ENCODE results near the gene PAPOLA. TPM values are rescaled to one million over a fixed set of nuclear protein-coding genes. Genes with fewer than 3 reads are reported as not detected.

The PAPOLA gene
- total and polyA plus RNA-seq, 2 experiments from 2014 or later, result 198 to 237 TPM

DNA sequence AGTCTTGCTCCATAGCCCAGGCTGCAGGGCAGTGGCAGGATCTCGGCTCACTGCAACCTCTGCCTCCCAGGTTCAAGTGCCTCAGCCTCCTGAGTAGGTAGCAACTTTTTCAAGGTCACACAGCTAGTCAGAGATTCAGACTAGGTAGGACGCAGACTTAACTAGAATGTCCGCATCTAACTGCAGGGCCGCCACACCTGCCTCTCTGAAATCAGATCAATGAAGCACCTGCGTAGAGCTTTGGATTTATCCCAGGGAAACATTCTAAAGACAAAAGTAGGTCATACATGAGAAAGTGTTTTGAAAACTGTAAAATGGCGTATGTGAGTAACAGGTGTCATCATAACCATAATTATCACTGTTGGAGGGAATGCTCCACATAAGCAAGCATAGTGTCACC lies 49.5 kb upstream of the PAPOLA start (continued):
- TF ChIP-seq, protein P1, sequence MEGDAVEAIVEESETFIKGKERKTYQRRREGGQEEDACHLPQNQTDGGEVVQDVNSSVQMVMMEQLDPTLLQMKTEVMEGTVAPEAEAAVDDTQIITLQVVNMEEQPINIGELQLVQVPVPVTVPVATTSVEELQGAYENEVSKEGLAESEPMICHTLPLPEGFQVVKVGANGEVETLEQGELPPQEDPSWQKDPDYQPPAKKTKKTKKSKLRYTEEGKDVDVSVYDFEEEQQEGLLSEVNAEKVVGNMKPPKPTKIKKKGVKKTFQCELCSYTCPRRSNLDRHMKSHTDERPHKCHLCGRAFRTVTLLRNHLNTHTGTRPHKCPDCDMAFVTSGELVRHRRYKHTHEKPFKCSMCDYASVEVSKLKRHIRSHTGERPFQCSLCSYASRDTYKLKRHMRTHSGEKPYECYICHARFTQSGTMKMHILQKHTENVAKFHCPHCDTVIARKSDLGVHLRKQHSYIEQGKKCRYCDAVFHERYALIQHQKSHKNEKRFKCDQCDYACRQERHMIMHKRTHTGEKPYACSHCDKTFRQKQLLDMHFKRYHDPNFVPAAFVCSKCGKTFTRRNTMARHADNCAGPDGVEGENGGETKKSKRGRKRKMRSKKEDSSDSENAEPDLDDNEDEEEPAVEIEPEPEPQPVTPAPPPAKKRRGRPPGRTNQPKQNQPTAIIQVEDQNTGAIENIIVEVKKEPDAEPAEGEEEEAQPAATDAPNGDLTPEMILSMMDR (conservative IDR thresholded peaks at IDR 0.05; ENCODE audit: low read depth in 2 of 2), result no peak
- TF ChIP-seq, protein P2, sequence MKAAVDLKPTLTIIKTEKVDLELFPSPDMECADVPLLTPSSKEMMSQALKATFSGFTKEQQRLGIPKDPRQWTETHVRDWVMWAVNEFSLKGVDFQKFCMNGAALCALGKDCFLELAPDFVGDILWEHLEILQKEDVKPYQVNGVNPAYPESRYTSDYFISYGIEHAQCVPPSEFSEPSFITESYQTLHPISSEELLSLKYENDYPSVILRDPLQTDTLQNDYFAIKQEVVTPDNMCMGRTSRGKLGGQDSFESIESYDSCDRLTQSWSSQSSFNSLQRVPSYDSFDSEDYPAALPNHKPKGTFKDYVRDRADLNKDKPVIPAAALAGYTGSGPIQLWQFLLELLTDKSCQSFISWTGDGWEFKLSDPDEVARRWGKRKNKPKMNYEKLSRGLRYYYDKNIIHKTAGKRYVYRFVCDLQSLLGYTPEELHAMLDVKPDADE (IDR thresholded peaks at IDR 0.05), result no peak
- no peak for TF ChIP-seq POLR2AphosphoS5 (IDR thresholded peaks at IDR 0.05; ENCODE audit: low read depth)

DNA sequence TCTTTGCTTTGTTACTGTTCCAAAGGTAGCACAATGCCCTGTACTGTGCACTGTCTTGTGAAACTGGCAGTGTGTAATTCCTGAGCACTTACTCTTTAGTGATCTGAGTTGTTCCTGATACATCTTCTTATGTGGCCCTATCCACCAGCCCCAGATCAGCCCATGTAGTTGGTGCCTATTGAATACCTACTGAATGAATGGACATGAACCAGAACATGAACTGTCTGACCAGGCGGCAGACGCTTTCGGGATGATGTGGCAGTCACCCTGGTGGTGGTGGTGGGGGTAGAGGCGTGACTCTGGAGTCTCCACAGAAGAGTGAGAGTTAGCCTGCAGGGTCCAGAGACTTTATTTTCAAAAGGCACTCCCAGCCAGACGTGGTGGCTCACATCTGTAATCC lies 46.6 kb upstream of the PAPOLA start:
- Histone ChIP-seq H2AFZ (no peak overlapping the region), H3F3A (replicated peaks; ENCODE audit: low read depth) (no peaks in the 10 kb centered on the region), H3K36me3 (ENCODE audit: insufficient read depth) (no peaks in the 10 kb centered on the region), H3K27ac (ENCODE audit: low read depth) (no peak overlapping the region), H3K9me2 (ENCODE audit: insufficient read depth) (no peaks in the 10 kb centered on the region), H4K20me1 (replicated peaks; ENCODE audit: insufficient read depth) (no peaks in the 10 kb centered on the region), H3K27me3 (ENCODE audit: insufficient read depth) (no peaks in the 10 kb centered on the region), H3K4me1 (ENCODE audit: insufficient read depth) (no peaks in the 10 kb centered on the region), H3K4me3 (no peak overlapping the region), H3K4me2 (no peak overlapping the region), H3K79me2 (replicated peaks; ENCODE audit: insufficient read depth) (no peaks in the 10 kb centered on the region)
- no peak overlapping the region for H3K27ac Mint-ChIP-seq
- no peaks in the 10 kb centered on the region for H3K36me3 Mint-ChIP-seq (ENCODE audit: low read depth)
- H3K4me1 Mint-ChIP-seq, result no peaks in the 10 kb centered on the region
- H3K9me3 Mint-ChIP-seq, result no peaks in the 10 kb centered on the region
- peaks cover 10% of the 10 kb centered on the region for H3K27me3 Mint-ChIP-seq (ENCODE audit: insufficient read depth, low read depth, poor library complexity)
- ATAC-seq (no peak), DNase-seq (ENCODE audit: low spot score) (no peak)
- no peak overlapping the region for H3K4me3 Mint-ChIP-seq
- TF ChIP-seq ZNF331 (CRISPR knock-in tag; IDR thresholded peaks at IDR 0.05; ENCODE audit: low read depth), result no peak
- no peak for TF ChIP-seq CREB1 (CRISPR knock-in tag; IDR thresholded peaks at IDR 0.05; ENCODE audit: low read depth)
- no peak for TF ChIP-seq JUNB (IDR thresholded peaks at IDR 0.05; ENCODE audit: unreplicated experiment)
- no peak for TF ChIP-seq ZNF114 (CRISPR knock-in tag; IDR thresholded peaks at IDR 0.05)
- TF ChIP-seq NANOG (IDR thresholded peaks at IDR 0.05; ENCODE audit: borderline replicate concordance), result no peak
- TF ChIP-seq, protein P3, sequence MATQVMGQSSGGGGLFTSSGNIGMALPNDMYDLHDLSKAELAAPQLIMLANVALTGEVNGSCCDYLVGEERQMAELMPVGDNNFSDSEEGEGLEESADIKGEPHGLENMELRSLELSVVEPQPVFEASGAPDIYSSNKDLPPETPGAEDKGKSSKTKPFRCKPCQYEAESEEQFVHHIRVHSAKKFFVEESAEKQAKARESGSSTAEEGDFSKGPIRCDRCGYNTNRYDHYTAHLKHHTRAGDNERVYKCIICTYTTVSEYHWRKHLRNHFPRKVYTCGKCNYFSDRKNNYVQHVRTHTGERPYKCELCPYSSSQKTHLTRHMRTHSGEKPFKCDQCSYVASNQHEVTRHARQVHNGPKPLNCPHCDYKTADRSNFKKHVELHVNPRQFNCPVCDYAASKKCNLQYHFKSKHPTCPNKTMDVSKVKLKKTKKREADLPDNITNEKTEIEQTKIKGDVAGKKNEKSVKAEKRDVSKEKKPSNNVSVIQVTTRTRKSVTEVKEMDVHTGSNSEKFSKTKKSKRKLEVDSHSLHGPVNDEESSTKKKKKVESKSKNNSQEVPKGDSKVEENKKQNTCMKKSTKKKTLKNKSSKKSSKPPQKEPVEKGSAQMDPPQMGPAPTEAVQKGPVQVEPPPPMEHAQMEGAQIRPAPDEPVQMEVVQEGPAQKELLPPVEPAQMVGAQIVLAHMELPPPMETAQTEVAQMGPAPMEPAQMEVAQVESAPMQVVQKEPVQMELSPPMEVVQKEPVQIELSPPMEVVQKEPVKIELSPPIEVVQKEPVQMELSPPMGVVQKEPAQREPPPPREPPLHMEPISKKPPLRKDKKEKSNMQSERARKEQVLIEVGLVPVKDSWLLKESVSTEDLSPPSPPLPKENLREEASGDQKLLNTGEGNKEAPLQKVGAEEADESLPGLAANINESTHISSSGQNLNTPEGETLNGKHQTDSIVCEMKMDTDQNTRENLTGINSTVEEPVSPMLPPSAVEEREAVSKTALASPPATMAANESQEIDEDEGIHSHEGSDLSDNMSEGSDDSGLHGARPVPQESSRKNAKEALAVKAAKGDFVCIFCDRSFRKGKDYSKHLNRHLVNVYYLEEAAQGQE (IDR thresholded peaks at IDR 0.05; ENCODE audit: unreplicated experiment), result no peak
- TF ChIP-seq POLR2AphosphoS5 (IDR thresholded peaks at IDR 0.05; ENCODE audit: low read depth), result no peak
- TF ChIP-seq STAT1 (IDR thresholded peaks at IDR 0.05; ENCODE audit: unreplicated experiment), result no peak
- no peak for TF ChIP-seq EZH2 (IDR thresholded peaks at IDR 0.05; ENCODE audit: low read depth, unreplicated experiment)
- TF ChIP-seq, protein P4, sequence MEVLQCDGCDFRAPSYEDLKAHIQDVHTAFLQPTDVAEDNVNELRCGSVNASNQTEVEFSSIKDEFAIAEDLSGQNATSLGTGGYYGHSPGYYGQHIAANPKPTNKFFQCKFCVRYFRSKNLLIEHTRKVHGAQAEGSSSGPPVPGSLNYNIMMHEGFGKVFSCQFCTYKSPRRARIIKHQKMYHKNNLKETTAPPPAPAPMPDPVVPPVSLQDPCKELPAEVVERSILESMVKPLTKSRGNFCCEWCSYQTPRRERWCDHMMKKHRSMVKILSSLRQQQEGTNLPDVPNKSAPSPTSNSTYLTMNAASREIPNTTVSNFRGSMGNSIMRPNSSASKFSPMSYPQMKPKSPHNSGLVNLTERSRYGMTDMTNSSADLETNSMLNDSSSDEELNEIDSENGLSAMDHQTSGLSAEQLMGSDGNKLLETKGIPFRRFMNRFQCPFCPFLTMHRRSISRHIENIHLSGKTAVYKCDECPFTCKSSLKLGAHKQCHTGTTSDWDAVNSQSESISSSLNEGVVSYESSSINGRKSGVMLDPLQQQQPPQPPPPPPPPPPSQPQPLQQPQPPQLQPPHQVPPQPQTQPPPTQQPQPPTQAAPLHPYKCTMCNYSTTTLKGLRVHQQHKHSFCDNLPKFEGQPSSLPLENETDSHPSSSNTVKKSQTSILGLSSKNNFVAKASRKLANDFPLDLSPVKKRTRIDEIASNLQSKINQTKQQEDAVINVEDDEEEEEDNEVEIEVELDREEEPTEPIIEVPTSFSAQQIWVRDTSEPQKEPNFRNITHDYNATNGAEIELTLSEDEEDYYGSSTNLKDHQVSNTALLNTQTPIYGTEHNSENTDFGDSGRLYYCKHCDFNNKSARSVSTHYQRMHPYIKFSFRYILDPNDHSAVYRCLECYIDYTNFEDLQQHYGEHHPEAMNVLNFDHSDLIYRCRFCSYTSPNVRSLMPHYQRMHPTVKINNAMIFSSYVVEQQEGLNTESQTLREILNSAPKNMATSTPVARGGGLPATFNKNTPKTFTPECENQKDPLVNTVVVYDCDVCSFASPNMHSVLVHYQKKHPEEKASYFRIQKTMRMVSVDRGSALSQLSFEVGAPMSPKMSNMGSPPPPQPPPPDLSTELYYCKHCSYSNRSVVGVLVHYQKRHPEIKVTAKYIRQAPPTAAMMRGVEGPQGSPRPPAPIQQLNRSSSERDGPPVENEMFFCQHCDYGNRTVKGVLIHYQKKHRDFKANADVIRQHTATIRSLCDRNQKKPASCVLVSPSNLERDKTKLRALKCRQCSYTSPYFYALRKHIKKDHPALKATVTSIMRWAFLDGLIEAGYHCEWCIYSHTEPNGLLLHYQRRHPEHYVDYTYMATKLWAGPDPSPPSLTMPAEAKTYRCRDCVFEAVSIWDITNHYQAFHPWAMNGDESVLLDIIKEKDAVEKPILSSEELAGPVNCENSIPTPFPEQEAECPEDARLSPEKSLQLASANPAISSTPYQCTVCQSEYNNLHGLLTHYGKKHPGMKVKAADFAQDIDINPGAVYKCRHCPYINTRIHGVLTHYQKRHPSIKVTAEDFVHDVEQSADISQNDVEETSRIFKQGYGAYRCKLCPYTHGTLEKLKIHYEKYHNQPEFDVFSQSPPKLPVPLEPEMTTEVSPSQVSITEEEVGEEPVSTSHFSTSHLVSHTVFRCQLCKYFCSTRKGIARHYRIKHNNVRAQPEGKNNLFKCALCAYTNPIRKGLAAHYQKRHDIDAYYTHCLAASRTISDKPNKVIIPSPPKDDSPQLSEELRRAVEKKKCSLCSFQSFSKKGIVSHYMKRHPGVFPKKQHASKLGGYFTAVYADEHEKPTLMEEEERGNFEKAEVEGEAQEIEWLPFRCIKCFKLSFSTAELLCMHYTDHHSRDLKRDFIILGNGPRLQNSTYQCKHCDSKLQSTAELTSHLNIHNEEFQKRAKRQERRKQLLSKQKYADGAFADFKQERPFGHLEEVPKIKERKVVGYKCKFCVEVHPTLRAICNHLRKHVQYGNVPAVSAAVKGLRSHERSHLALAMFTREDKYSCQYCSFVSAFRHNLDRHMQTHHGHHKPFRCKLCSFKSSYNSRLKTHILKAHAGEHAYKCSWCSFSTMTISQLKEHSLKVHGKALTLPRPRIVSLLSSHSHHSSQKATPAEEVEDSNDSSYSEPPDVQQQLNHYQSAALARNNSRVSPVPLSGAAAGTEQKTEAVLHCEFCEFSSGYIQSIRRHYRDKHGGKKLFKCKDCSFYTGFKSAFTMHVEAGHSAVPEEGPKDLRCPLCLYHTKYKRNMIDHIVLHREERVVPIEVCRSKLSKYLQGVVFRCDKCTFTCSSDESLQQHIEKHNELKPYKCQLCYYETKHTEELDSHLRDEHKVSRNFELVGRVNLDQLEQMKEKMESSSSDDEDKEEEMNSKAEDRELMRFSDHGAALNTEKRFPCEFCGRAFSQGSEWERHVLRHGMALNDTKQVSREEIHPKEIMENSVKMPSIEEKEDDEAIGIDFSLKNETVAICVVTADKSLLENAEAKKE (CRISPR knock-in tag; IDR thresholded peaks at IDR 0.05), result no peak
- TF ChIP-seq, protein P2 (IDR thresholded peaks at IDR 0.05), result no peak

Data from GM23338 (cell line).